Stimulated activated CD8-positive, alpha-beta memory T cell treated with anti-CD3 and anti-CD28 coated beads, Interleukin-4, amount 100 ng/mL, for 48 hours (primary cell): ENCODE data around the gene ZNF319.
"Not testable (repeated sequence)": the region's sequence is repeated elsewhere in the genome, so short reads cannot be mapped to it uniquely, and the experiment has no call there.

Experiments used
- DNase-seq: peaks from one replicate; pipeline ENCODE4 v3.0.0-alpha.2; 2020

Gene ZNF319

DNA sequence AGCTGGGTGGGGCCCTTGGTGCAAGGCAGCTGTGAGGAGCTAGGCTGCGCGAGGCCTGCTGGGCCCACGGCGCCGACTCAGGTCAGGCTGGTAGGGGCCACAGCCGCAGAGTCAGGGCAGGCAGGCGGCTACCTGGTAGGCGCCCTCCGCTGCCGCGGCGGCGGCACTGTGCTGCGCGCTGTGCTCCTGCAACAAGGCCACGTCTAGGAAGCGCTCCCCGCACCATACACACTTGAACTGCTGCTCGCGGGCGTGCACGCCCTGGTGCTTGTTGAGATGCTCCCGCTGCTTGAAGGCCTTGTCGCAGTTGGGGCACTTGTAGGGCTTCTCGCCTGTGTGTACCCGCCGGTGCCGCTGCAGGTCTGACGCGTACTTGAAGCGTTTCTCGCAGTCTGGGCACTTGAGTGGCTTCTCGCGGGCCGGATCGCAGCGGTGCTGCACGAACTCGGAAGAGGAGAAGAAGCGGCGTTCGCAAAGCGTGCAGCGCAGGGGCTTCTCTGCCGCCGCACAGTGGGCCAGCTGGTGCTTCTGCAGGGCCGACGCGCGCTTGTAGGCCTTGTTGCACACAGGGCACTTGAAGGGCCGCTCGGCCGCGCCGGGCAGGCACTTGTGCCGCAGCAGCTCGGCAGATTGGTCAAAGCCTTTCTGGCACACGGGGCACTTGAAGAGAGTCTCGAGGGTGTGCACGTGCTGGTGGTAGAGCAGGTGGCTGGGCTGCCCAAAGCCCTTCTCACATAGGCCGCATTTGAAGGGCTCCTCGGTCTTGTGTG is 3.9 kb downstream of the ZNF319 start:
- no peak for DNase-seq

DNA sequence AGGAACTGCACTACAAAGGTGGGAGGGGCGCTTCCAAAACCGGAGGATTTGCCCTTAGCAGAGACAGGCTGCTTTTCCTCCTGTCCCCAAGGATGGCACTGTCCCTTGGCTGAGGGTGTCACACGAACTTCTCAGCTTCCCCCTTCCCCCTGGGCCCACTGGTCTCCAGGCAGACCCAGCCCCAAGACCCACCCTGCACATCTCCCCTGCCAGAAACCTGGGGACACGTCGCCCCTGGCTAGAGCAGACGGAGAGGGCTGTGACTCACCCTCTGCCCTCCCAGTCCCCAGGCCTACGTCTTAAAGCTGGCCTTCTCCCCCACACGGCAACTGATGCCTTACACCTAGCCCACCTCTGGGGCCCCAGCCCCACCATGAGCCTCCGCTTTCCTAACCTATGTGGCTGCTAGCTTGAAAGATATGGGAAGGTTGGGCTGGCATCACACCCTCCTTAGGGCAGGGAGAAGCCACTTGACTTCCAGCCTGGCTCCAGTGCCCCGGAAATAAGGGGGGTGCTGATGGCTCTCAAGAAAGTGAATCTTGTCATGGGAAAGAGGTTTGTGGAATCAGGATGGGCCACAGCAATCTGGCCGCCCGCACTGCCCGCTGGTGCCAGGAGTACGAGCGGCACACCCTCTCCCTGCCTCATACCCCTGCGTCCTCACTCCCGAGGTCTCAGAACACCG is 4.6 kb downstream of the ZNF319 start:
- no peak for DNase-seq

DNA sequence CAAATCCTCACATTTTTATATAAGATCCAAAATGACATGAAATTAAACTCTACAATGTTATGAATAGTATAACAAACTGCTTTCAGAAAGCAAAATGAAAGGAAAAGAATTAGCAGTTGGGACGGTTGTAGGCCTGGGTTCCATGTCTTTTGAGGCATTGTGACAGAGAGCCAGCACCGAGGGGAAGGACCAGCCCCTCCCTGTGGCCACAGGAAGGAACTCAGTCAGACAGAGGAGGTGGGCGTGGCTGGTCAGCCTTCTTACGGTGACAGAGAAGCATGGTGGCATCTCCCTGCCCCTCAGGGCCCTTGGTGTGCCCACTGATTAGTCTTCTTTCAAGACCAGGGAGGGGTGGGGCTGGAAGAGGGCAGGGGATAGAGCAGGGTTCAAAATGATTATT is 5.7 kb downstream of the ZNF319 start:
- DNase-seq, result peak; percentile 60

- no peak for DNase-seq
Observed at GRCh38 chr16:57994361-57994760, 6.1 kb downstream of the ZNF319 start.

DNA sequence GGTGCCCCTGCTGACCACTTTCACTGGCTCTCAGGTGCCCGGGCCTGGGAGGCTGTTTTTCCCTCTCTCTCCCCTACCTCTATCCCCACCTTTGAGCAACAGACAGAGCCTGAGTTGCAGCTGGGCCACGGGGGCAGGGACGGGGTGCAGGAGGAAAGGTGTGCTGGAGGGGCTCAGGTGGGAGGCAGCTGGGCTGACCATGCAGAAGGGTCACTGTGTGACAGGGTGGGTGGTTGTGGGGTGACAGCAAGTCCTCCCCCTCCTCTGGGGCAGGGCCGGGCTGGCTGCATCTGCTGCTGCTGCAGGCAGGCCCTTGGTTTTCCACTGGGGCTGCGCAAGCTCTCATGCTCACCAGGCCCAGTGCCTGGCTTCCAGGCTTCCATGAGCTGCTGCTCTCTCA is 6.6 kb downstream of the ZNF319 start:
- no peak for DNase-seq

DNA sequence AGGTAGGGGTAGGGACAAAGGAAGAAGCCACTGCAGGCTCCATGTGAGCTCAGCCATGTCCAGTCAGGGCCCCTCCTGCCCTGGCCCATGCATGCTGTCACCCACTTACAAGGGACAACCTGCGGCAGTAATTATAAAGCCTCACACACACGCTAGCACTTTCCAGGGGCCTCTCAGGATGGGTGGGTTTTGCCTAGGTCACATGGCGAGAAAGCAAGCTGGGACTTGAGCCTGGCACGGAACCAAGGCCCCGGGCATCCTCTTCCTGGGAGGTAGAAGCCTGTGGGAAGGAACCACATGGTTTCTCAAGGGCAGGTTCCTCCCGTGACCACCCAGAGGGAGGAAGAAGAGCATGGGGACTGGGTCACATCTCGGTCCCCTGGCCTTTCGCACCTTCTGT is 7.0 kb downstream of the ZNF319 start:
- no peak for DNase-seq

GRCh38 chr16:57992084-57992483 is 8.4 kb downstream of the ZNF319 start:
- DNase-seq, result no peak

DNA sequence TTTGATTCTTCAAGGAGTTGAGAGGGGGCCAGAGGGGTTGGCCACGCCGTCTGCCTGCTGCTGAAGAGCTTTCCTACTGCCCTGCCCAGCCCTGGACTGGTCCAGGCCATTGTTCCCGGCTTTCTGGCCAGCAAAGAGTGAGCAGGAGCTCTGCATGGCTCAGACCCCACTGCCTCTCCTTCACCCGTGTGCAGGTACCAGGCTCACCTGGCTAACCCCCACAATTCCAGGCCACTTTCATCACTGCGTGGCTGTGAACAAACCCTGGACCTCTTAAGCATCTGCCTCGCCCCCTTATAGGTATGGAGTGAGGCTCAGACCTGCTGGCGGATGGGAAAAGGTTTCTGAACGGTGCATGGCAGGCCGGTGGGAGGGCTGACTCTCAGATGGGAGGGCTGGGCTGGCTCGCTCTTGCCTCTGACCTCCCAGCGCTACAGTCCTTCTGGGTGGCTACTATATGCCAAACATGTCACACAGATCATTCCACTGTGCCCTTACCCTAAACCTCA is 8.9 kb downstream of the ZNF319 start:
- DNase-seq, result no peak

DNA sequence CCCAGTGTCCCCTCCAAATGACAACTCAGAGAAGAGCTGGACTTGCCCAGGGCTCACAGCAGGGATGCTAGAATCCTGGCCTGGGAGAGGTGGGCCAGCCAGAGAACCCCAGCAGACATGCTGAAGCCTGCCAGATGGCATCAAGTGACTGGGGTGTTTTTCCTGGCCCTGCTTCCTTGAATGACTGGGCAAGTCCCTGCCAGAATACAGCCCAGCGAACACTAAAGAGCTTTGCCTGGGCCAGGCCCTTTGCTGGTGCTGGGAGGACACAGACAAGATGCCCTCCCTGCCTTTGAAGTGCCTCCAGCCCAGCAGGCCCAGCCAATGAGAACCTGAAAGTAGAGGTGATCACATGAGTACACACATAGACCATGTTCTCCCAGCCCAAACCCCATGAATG is 11.5 kb downstream of the ZNF319 start:
- DNase-seq, result no peak

GRCh38 chr16:57987441-57988177 is 12.9 kb downstream of the ZNF319 start:
- no peak for DNase-seq

DNA sequence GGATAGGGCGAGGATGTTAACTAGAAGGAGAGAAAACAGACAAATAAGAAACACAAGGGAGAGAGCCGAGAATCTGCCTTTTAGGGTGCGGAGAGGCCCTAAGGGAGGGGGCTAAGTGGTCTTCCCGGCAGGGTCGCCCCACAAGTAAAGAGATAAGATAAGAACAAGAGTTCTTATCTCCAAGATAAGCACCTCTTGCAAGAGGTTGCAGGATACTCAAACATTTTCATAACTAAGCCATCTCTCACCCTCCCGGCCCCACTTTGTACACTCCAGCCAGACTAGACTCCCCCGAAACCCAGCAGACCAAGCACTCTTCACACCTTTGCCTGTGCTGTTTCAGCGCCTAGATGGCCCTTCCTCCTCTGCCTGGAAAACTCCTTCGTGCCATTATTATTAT is 14.3 kb downstream of the ZNF319 start:
- DNase-seq, result no peak

DNA sequence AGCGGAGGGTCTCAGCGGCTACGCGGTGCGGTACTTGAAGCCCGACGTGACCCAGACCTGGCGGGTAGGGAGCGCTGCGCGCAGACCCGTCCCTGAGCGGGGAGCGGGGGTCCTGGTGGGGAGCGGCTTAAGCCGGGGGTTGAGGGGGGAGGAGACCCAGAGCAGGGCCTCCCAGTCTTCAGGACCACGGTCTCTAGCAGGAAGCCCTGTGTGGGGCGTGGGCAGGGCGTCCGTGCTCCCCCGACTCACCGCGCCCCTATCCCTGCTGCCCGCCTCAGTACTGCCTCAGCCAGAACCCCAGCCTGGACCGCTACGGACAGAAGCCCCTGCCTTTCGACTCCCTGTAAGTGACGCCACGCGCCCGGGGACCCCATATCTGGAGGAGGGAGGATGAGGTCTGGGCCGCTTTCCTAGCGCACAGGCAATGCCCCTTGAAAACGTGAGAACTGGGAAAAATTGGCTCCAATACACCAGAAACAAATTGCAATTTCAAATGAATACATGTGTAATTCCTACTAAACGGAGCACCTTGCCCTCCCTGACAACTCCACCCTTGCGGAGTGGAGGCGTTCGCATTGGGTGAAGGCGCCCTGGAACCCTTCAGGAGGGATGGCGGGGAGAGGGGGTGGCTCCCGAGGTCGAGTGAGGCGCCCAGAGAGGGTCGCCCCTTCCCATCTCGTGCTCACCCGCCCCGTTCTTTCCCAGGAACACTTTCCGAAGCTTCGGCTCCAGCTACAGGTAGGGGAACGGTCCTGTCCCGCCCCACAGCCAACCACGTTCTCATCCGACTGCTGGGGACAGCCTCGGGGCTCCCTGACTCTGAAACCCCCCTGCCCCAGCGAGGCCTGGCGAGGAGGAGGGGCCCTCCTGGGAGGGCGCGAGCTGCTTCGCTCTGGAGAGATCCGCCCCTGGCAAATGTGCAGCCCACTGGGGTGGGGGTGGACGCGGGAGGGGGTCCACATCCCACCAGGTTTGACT is 15.0 kb downstream of the ZNF319 start:
- no peak for DNase-seq

- DNase-seq, result peak; percentile 94
Observed at GRCh38 chr16:57984443-57985203, 15.8 kb downstream of the ZNF319 start.

GRCh38 chr16:57982385-57982784 is 18.1 kb downstream of the ZNF319 start:
- no peak for DNase-seq

GRCh38 chr16:57981636-57982035 is 18.8 kb downstream of the ZNF319 start:
- no peak for DNase-seq

DNA sequence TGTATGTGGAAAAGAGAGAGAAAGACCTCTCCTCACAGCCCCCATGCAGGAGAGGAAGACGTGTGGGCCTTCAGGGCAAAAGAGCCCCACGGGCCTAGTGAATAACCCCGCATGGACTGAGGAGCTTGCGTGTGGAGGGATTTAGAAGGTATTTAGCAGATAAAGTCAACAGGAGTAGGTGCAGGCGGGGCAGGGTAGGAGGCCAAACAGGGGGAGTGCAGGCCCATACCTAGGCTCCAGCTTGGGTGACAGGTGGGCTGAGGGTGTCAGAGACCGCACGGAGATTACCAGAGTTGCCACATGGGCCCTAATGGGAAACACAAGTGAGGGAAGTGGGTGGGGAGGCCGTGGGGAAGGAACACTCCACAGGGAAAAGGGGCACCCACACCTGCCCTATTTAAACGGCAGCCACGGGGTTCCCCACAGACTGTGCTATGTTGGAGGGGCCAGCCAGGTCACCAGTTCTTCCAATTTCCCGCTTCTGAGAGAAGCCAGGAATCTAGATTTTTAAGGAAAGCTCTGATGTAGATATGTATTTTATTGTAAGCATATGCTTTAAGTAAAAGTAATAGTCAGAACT is 21.4 kb downstream of the ZNF319 start:
- DNase-seq, result no peak

GRCh38 chr16:57978070-57978465 is 22.4 kb downstream of the ZNF319 start:
- DNase-seq, result not testable (repeated sequence)

DNA sequence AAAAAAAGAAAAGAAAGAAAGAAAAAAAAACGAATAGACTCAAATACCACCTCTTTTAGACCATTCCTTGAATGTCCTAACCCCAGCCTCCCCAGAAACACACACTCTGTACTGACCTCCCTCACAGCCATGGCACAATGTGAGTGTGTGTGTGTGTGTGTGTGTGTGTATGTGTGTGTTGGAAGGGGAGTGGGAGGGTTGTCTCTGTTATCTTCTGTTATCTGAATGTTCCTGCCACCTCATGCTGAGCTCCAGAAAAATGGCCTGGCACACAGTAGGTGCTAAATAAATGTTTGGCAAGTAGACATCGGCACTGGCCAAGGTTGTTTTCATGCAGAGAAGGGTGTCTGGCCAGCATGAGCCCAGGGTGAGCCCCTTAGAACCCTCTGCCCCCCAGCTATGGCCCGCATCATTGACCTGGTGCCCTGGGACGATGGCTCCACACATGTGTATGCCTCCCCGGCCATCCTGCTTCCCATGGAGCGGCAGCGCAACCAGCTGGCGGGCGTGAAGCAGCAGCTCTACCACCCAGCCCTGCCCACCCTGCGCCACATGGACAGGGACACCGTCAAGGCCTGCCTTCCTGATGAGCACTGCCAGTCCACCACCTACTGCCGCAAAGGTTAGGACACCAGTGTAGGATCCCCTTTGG is 22.9 kb downstream of the ZNF319 start:
- DNase-seq, result no peak

- no peak for DNase-seq
Observed at GRCh38 chr16:57976331-57976796, 24.1 kb downstream of the ZNF319 start.

GRCh38 chr16:57972306-57972705 is 28.2 kb downstream of the ZNF319 start:
- no peak for DNase-seq

- no peak for DNase-seq
Observed at GRCh38 chr16:57971848-57972247, 28.6 kb downstream of the ZNF319 start.
